KG1 (cell line): ENCODE data around the gene TDRKH.

Source experiments
- DNase-seq: peaks from one replicate; lab custom pipeline; 2025; lab: John Stamatoyannopoulos, UW

TDRKH gene

GRCh38 chr1:151790071-151790939 is at the start of gene TDRKH:
TSS of gene TDRKH (minus strand) at chr1:151790500. CDS start at chr1:151783022, 7,478 bp downstream.
- DNase-seq: peak; percentile 83

GRCh38 chr1:151839457-151840403 is 49.4 kb upstream of the TDRKH start, which contains the start of gene C2CD4D:
TSS of gene C2CD4D (minus strand) at chr1:151839820. CDS start at chr1:151838989, 831 bp downstream.
- no peak for DNase-seq

GRCh38 chr1:151839082-151839412 is 48.7 kb upstream of the TDRKH start:
- DNase-seq: no peak

GRCh38 chr1:151838222-151839081 is 48.2 kb upstream of the TDRKH start:
- DNase-seq: no peak

- DNase-seq: no peak
Observed at GRCh38 chr1:151837884-151838221, 47.6 kb upstream of the TDRKH start.

- DNase-seq: no peak
Observed at GRCh38 chr1:151837197-151837596, 46.9 kb upstream of the TDRKH start.

- no peak for DNase-seq
Observed at GRCh38 chr1:151835596-151835995, 45.3 kb upstream of the TDRKH start.

GRCh38 chr1:151834239-151834638 is 43.9 kb upstream of the TDRKH start:
- DNase-seq: no peak

GRCh38 chr1:151833172-151833900 is 43.0 kb upstream of the TDRKH start:
- no peak for DNase-seq

GRCh38 chr1:151832318-151832980 is 42.1 kb upstream of the TDRKH start:
- no peak for DNase-seq

- DNase-seq: no peak
Observed at GRCh38 chr1:151831605-151832004, 41.3 kb upstream of the TDRKH start, which contains the start of gene RORC. TSS of gene RORC (minus strand) at chr1:151831802. CDS start at chr1:151831764, 38 bp downstream.

- DNase-seq: no peak
Observed at GRCh38 chr1:151831256-151831591, 40.9 kb upstream of the TDRKH start.

GRCh38 chr1:151830055-151830454 is 39.8 kb upstream of the TDRKH start:
- DNase-seq: no peak

GRCh38 chr1:151829352-151830046 is 39.2 kb upstream of the TDRKH start:
- no peak for DNase-seq

GRCh38 chr1:151828921-151829320 is 38.6 kb upstream of the TDRKH start:
- no peak for DNase-seq

- no peak for DNase-seq
Observed at GRCh38 chr1:151827853-151828252, 37.6 kb upstream of the TDRKH start.

- no peak for DNase-seq
Observed at GRCh38 chr1:151825751-151826660, 35.7 kb upstream of the TDRKH start.

- no peak for DNase-seq
Observed at GRCh38 chr1:151825204-151825603, 34.9 kb upstream of the TDRKH start.

GRCh38 chr1:151823175-151823574 is 32.9 kb upstream of the TDRKH start:
- no peak for DNase-seq
